ENCODE results near the gene CAPN11. TPM values are rescaled to one million over a fixed set of nuclear protein-coding genes. Genes with fewer than 3 reads are reported as not detected.

Gene CAPN11
- total and polyA plus RNA-seq, 2 of the 4 experiments (the other 2 are of a cell fraction) = not detected

GRCh38 chr6:44162876-44163625 is 4.4 kb downstream of the CAPN11 start:
- Histone ChIP-seq H2BK20ac (ENCODE audit: low read depth, low read length) (no peak overlapping the region), H2BK5ac (ENCODE audit: low read depth, low read length, poor library complexity, severe bottlenecking) (no peak overlapping the region), H3K4me1 (ENCODE audit: control insufficient read depth, insufficient read depth, low read length) (no peaks in the 10 kb centered on the region), H3K4me3 (ENCODE audit: insufficient read depth, low read depth, low read length) (no peak overlapping the region), H2AK9ac (replicated peaks; ENCODE audit: low read depth, low read length, poor library complexity) (no peak overlapping the region), H3K27me3 (ENCODE audit: control insufficient read depth, insufficient read depth, low read length) (peaks cover 28% of the 10 kb centered on the region), H4K20me1 (ENCODE audit: insufficient read depth, low read length) (no peaks in the 10 kb centered on the region), H2AK5ac (ENCODE audit: low read depth, low read length) (no peak overlapping the region), H2AFZ (replicated peaks; ENCODE audit: low read length, poor library complexity) (no peak overlapping the region), H3K9me1 (ENCODE audit: insufficient read depth, low read length) (no peaks in the 10 kb centered on the region), H2BK120ac (ENCODE audit: low read depth, low read length) (no peak overlapping the region), H3K4ac (ENCODE audit: low read depth, low read length) (no peak overlapping the region), H3K9ac (ENCODE audit: low read depth, low read length) (no peak overlapping the region), H4K91ac (ENCODE audit: insufficient read depth, low read depth, low read length) (no peak overlapping the region), H2BK15ac (ENCODE audit: low read depth, low read length) (no peak overlapping the region), H3K14ac (replicated peaks; ENCODE audit: low read depth, low read length) (no peak overlapping the region), H3K79me1 (ENCODE audit: low read depth in 1 of 2, low read length in 2 of 2) (no peaks in the 10 kb centered on the region), H3K27ac (ENCODE audit: insufficient read depth, low read length) (no peak overlapping the region), H4K5ac (ENCODE audit: low read depth, low read length) (no peak overlapping the region), H3K9me3 (ENCODE audit: control insufficient read depth, insufficient read depth, low read length) (no peaks in the 10 kb centered on the region), H3K36me3 (ENCODE audit: control insufficient read depth, insufficient read depth, low read length) (no peaks in the 10 kb centered on the region), H3K56ac (ENCODE audit: extremely low read depth, insufficient read depth, low read length) (no peak overlapping the region), H3K4me2 (ENCODE audit: low read depth, low read length) (no peak overlapping the region), H4K8ac (ENCODE audit: low read depth in 2 of 2, low read length in 2 of 2) (no peak overlapping the region), H3K18ac (ENCODE audit: low read depth, low read length) (no peak overlapping the region), H3K23ac (ENCODE audit: low read depth, low read length) (no peak overlapping the region)
- dilution Hi-C loops (cut with HindIII; ENCODE audit: low sequenced_read_pairs, unreplicated experiment) = no loop called here
- ChIA-PET CTCF (no interaction called here), POLR2A (ENCODE audit: unreplicated experiment) (no interaction called here)
- TF ChIP-seq SMC3 (IDR thresholded peaks at IDR 0.05; ENCODE audit: low read depth, low read length) (no peak), RAD21 (IDR thresholded peaks at IDR 0.05; ENCODE audit: low read length) (no peak), RCOR1 (IDR thresholded peaks at IDR 0.05; ENCODE audit: insufficient replicate concordance, low read length) (no peak), MXI1 (IDR thresholded peaks at IDR 0.05; ENCODE audit: borderline replicate concordance, low read depth, low read length) (no peak), MAZ (IDR thresholded peaks at IDR 0.05; ENCODE audit: borderline replicate concordance, low read depth, low read length) (no peak), CTCF (conservative IDR thresholded peaks at IDR 0.05; ENCODE audit: low read depth, low read length) (no peak), CHD1 (IDR thresholded peaks at IDR 0.05; ENCODE audit: low read depth, low read length) (no peak), RFX5 (IDR thresholded peaks at IDR 0.05; ENCODE audit: low read depth, low read length) (no peak), POLR2A (IDR thresholded peaks at IDR 0.05; ENCODE audit: low read depth, low read length) (no peak), FOS (IDR thresholded peaks at IDR 0.05; ENCODE audit: low read depth, low read length) (no peak), BHLHE40 (IDR thresholded peaks at IDR 0.05; ENCODE audit: low read depth, low read length) (no peak), CEBPB (IDR thresholded peaks at IDR 0.05; ENCODE audit: low read depth, low read length) (no peak), NFE2L2 (IDR thresholded peaks at IDR 0.05; ENCODE audit: low read depth, low read length) (no peak), USF2 (IDR thresholded peaks at IDR 0.05; ENCODE audit: low read depth, low read length) (no peak)
- ATAC-seq (ENCODE audit: low read depth) (no peak), DNase-seq (peak; percentile 44)
- in situ Hi-C loops (cut with MboI; ENCODE audit: low sequenced_read_pairs) = loop anchor here (10.0 kb wide), 1 partner anchor 172 kb away; no protein-coding TSS in a partner anchor
- WGBS, 2 experiments (ENCODE audit: extremely low coverage in 2 of 2, insufficient read length in 1 of 2) = no CpG with 5 or more reads among the region's 8 CpGs
- BruUV-seq (replicated peaks) = no TSS peak
- intact Hi-C loops (cut with micrococcal nuclease) = no loop called here
